Measurements from ENCODE around the gene LRP1B. TPM values are rescaled to one million over a fixed set of nuclear protein-coding genes. Genes with fewer than 3 reads are reported as not detected.
"Not testable (repeated sequence)": the region's sequence is repeated elsewhere in the genome, so short reads cannot be mapped to it uniquely, and the experiment has no call there.

LRP1B gene
- total RNA-seq, 1 donor from 2014 or later = 0.12 TPM

- no peak for DNase-seq (ENCODE audit: low read depth)
- TF ChIP-seq CTCF (conservative IDR thresholded peaks at IDR 0.05; ENCODE audit: low read depth, low read length) = no peak
These were observed 309.9 kb downstream of the LRP1B start for GRCh38 chr2:141820893-141821292.

GRCh38 chr2:141815320-141815719 lies 315.5 kb downstream of the LRP1B start:
- DNase-seq (ENCODE audit: low read depth); H3K4me3 ChIP-seq (ENCODE audit: low read depth, low read length): not testable (repeated sequence)

More at GRCh38 chr2:141820893-141821292, 309.9 kb downstream of the LRP1B start:
- no peak overlapping the region for H3K4me3 ChIP-seq (ENCODE audit: low read depth, low read length)

GRCh38 chr2:141814150-141814549 lies 316.7 kb downstream of the LRP1B start:
- DNase-seq (ENCODE audit: low read depth) = no peak
- no peak for TF ChIP-seq CTCF (conservative IDR thresholded peaks at IDR 0.05; ENCODE audit: low read depth, low read length)
- H3K4me3 ChIP-seq (ENCODE audit: low read depth, low read length) = no peak overlapping the region

- DNase-seq (ENCODE audit: low read depth) = no peak
- TF ChIP-seq CTCF (conservative IDR thresholded peaks at IDR 0.05; ENCODE audit: low read depth, low read length) = no peak
- no peak overlapping the region for H3K4me3 ChIP-seq (ENCODE audit: low read depth, low read length)
These were observed 320.7 kb downstream of the LRP1B start for GRCh38 chr2:141810148-141810547.

GRCh38 chr2:141806090-141806489 lies 324.7 kb downstream of the LRP1B start:
- TF ChIP-seq CTCF (conservative IDR thresholded peaks at IDR 0.05; ENCODE audit: low read depth, low read length) = no peak
- DNase-seq (ENCODE audit: low read depth) = no peak
- no peak overlapping the region for H3K4me3 ChIP-seq (ENCODE audit: low read depth, low read length)

GRCh38 chr2:141805302-141805701 lies 325.5 kb downstream of the LRP1B start:
- no peak for TF ChIP-seq CTCF (conservative IDR thresholded peaks at IDR 0.05; ENCODE audit: low read depth, low read length)
- DNase-seq (ENCODE audit: low read depth) = no peak

GRCh38 chr2:141796449-141796848 lies 334.4 kb downstream of the LRP1B start:
- no peak for DNase-seq (ENCODE audit: low read depth)
- TF ChIP-seq CTCF (conservative IDR thresholded peaks at IDR 0.05; ENCODE audit: low read depth, low read length) = no peak
- H3K4me3 ChIP-seq (ENCODE audit: low read depth, low read length) = no peak overlapping the region

More at GRCh38 chr2:141805302-141805701, 325.5 kb downstream of the LRP1B start:
- no peak overlapping the region for H3K4me3 ChIP-seq (ENCODE audit: low read depth, low read length)

Data from epithelial cell of proximal tubule (primary cell).